H1 (cell line): ENCODE data around the gene BCAS3.

Source experiments
- CEBPB ChIP-seq: IDR thresholded peaks from 2 replicates; pipeline ENCODE4 v1.6.1; 2012; ENCODE audit warnings: low read depth, low read length
- EGR1 ChIP-seq: IDR thresholded peaks from 2 replicates; pipeline ENCODE4 v1.6.1; 2011; ENCODE audit warnings: low read depth, low read length, borderline replicate concordance
- EP300 ChIP-seq, 2 experiments: IDR thresholded peaks; 1 replicate in 1 of 2; 2 replicates in 1 of 2; pipeline ENCODE4 v1.6.1; 2011 to 2012; ENCODE audit warnings: low read depth in 2 of 2, low read length in 2 of 2, mild to moderate bottlenecking in 2 of 2, borderline replicate concordance in 1 of 2, inconsistent platforms in 1 of 2, moderate library complexity in 1 of 2
- HDAC6 ChIP-seq: IDR thresholded peaks from one replicate; pipeline ENCODE4 v1.7.1; 2012; ENCODE audit warnings: low read depth, mild to moderate bottlenecking, inconsistent platforms, low read length, moderate library complexity
- SIN3A ChIP-seq, 2 experiments: IDR thresholded peaks in 1 of 2; conservative IDR thresholded peaks in 1 of 2; 2 replicates each; pipeline ENCODE4 v1.6.1; 2011 to 2012; ENCODE audit warnings: low read length in 2 of 2, improper control_type of control experiment in 1 of 2, low read depth in 1 of 2, mild to moderate bottlenecking in 1 of 2
- TF ChIP-seq, protein P1 (sequence below): IDR thresholded peaks from 2 replicates; pipeline ENCODE4 v1.6.1; 2011; ENCODE audit warnings: low read length, improper control_type of control experiment
- TF ChIP-seq, protein P2 (sequence below), 3 experiments: IDR thresholded peaks; 1 replicate in 2 of 3; 2 replicates in 1 of 3; pipeline versions ENCODE4 v1.5.1 to v1.6.1; 2011; ENCODE audit warnings: low read length in 3 of 3, mild to moderate bottlenecking in 3 of 3, inconsistent platforms in 2 of 3, low read depth in 1 of 3, moderate library complexity in 1 of 3; ENCODE audit not compliant: insufficient read depth in 1 of 3; ENCODE audit errors: control extremely low read depth in 1 of 3
- TF ChIP-seq, protein P3 (sequence below): IDR thresholded peaks from 2 replicates; pipeline ENCODE4 v1.6.1; 2012; ENCODE audit warnings: inconsistent platforms

GRCh38 chr17:60743282-60743681 is 65.6 kb downstream of the BCAS3 start:
- TF ChIP-seq, protein P1, sequence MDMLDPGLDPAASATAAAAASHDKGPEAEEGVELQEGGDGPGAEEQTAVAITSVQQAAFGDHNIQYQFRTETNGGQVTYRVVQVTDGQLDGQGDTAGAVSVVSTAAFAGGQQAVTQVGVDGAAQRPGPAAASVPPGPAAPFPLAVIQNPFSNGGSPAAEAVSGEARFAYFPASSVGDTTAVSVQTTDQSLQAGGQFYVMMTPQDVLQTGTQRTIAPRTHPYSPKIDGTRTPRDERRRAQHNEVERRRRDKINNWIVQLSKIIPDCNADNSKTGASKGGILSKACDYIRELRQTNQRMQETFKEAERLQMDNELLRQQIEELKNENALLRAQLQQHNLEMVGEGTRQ = no peak
- TF ChIP-seq, protein P2, sequence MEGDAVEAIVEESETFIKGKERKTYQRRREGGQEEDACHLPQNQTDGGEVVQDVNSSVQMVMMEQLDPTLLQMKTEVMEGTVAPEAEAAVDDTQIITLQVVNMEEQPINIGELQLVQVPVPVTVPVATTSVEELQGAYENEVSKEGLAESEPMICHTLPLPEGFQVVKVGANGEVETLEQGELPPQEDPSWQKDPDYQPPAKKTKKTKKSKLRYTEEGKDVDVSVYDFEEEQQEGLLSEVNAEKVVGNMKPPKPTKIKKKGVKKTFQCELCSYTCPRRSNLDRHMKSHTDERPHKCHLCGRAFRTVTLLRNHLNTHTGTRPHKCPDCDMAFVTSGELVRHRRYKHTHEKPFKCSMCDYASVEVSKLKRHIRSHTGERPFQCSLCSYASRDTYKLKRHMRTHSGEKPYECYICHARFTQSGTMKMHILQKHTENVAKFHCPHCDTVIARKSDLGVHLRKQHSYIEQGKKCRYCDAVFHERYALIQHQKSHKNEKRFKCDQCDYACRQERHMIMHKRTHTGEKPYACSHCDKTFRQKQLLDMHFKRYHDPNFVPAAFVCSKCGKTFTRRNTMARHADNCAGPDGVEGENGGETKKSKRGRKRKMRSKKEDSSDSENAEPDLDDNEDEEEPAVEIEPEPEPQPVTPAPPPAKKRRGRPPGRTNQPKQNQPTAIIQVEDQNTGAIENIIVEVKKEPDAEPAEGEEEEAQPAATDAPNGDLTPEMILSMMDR (IDR thresholded peaks at IDR 0.05; ENCODE audit: control extremely low read depth in 1 of 3, insufficient read depth in 1 of 3, low read depth in 1 of 3, low read length in 3 of 3) = no peak
- TF ChIP-seq CEBPB (no peak), SIN3A (conservative IDR thresholded peaks at IDR 0.05 in 1 of 2, IDR thresholded peaks at IDR 0.05 in 1 of 2; ENCODE audit: low read depth in 1 of 2, low read length in 2 of 2) (no peak), EGR1 (no peak), HDAC6 (no peak), EP300 (IDR thresholded peaks at IDR 0.05; ENCODE audit: borderline replicate concordance in 1 of 2, low read depth in 2 of 2, low read length in 2 of 2) (no peak)
- TF ChIP-seq, protein P3, sequence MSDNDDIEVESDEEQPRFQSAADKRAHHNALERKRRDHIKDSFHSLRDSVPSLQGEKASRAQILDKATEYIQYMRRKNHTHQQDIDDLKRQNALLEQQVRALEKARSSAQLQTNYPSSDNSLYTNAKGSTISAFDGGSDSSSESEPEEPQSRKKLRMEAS = no peak
